Fibroblast of lung (primary cell): ENCODE results near the gene GDF15. TPM values are rescaled to one million over a fixed set of nuclear protein-coding genes. Genes with fewer than 3 reads are reported as not detected.

ENCODE experiments used
- DNase-seq, 2 donors: peaks; one replicate each; pipeline versions ENCODE4 v3.0.0 to v3.0.0-alpha.2; 2010; ENCODE audit warnings: low read depth in 2 of 2
- H2AFZ ChIP-seq: 2 replicates; pipeline ENCODE4 v1.5.1; 2012; ENCODE audit warnings: low read length, control low read depth, inconsistent platforms
- H3K27ac ChIP-seq: 2 replicates; pipeline ENCODE4 v1.5.1; 2011; ENCODE audit warnings: low read length, control low read depth; ENCODE audit not compliant: insufficient read depth
- H3K27me3 ChIP-seq: 2 replicates; pipeline ENCODE4 v1.5.1; 2011; ENCODE audit warnings: mild to moderate bottlenecking, low read length; ENCODE audit not compliant: control insufficient read depth, insufficient read depth
- H3K36me3 ChIP-seq: 2 replicates; pipeline ENCODE4 v1.5.1; 2011; ENCODE audit warnings: low read length; ENCODE audit not compliant: control insufficient read depth, insufficient read depth
- H3K4me1 ChIP-seq: 2 replicates; pipeline ENCODE4 v1.5.1; 2011; ENCODE audit warnings: low read length; ENCODE audit not compliant: control insufficient read depth, insufficient read depth; ENCODE audit errors: extremely low read depth
- H3K4me2 ChIP-seq: 2 replicates; pipeline ENCODE4 v1.5.1; 2011; ENCODE audit warnings: low read length, control low read depth; ENCODE audit not compliant: insufficient read depth; ENCODE audit errors: extremely low read depth
- H3K4me3 ChIP-seq, 4 experiments: fragments of 200-600 bp in 1 of 4; sonication (generic) in 1 of 4; replicated peaks in 1 of 4; 2 replicates each; pipeline ENCODE4 v1.5.1; 2011 to 2016; ENCODE audit warnings: low read length in 4 of 4, low read depth in 3 of 4, mild to moderate bottlenecking in 3 of 4, control low read depth in 2 of 4, inconsistent platforms in 1 of 4, mixed read lengths in 1 of 4; ENCODE audit not compliant: insufficient read depth in 1 of 4; ENCODE audit errors: control extremely low read depth in 1 of 4
- H3K79me2 ChIP-seq: 2 replicates; pipeline ENCODE4 v1.5.1; 2012; ENCODE audit warnings: mild to moderate bottlenecking, low read length, inconsistent platforms; ENCODE audit not compliant: control insufficient read depth, insufficient read depth
- H3K9ac ChIP-seq: 2 replicates; pipeline ENCODE4 v1.5.1; 2011; ENCODE audit warnings: mild to moderate bottlenecking, low read length, control low read depth; ENCODE audit not compliant: insufficient read depth
- H3K9me3 ChIP-seq: 2 replicates; pipeline ENCODE4 v1.5.1; 2012; ENCODE audit warnings: low read depth, low read length; ENCODE audit not compliant: control insufficient read depth, insufficient read depth
- H4K20me1 ChIP-seq: 2 replicates; pipeline ENCODE4 v1.5.1; 2011; ENCODE audit warnings: low read length; ENCODE audit not compliant: control insufficient read depth, insufficient read depth; ENCODE audit errors: extremely low read depth
- EZH2 ChIP-seq: IDR thresholded peaks from 2 replicates; pipeline ENCODE4 v1.5.1; 2012; ENCODE audit warnings: low read length, control low read depth, mild to moderate bottlenecking; ENCODE audit errors: missing control alignments
- polyA plus RNA-seq, 2 donors: library from polyadenylated mRNA; depleted of rRNA in 1 of 2; stranded (reverse) in 1 of 2; unstranded in 1 of 2; fragments of >200 nt; gene quantifications; 2 replicates each; pipeline ENCODE4 v1.2.1, GENCODE V29; 2011 to 2012; ENCODE audit warnings: missing spikeins in 1 of 2
- total RNA-seq: library from RNA; depleted of rRNA; stranded (reverse); fragments of >200 nt; gene quantifications from 2 replicates; pipeline ENCODE4 v1.2.1, GENCODE V29; 2014
- TF ChIP-seq, protein P1 (sequence below), 2 donors: IDR thresholded peaks in 1 of 2; conservative IDR thresholded peaks in 1 of 2; 1 replicate in 1 of 2; 2 replicates in 1 of 2; pipeline ENCODE4 v1.5.1; 2011 to 2012; ENCODE audit warnings: low read length in 2 of 2, control low read depth in 1 of 2, inconsistent platforms in 1 of 2, low read depth in 1 of 2, mild to moderate bottlenecking in 1 of 2

The GDF15 gene
- total and polyA plus RNA-seq, 2 donors (not counting 1 experiment from before 2014, with no cell fraction given) = 8.6 to 140 TPM

DNA sequence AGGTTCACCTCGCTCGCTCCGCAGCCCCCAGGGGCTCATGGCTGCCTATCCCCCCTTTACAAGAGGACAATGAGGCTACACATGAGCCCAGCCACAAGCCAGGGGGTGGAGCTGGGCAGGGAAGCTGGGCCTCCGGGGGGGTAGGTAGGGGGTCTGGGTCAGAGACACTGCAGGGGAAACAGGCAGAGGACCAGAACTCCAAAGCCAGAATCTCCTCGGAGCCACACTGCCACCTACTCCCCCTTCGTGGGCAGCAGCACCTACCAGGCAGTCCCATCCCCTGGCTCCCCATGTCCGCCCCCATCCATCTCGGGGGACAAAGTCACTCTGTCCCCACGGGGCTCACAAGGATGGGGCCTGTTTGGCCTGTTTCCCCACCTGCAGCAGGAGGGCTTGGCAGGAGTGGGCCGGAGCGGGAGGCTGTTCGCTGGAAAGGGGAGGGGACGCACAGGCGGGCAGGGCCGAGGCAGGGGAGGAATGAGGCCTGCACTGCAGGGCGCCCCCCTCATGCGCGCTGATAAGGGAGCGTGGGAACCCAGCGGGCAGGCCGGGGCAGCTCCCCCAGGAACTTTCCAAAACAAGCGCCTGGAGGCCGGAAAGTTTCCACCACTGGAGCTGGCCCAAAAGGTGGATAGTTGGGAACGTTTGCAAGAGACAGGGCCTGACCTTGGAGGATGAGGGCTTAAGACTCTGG lies 52.5 kb downstream of the GDF15 start:
- H3K9ac ChIP-seq = no peak overlapping the region
- no peak overlapping the region for H3K4me2 ChIP-seq
- no peak overlapping the region for H3K27ac ChIP-seq
- peaks cover 13% of the 10 kb centered on the region for H3K36me3 ChIP-seq
- H3K4me3 ChIP-seq = peak overlapping the region in 1 of 4 experiments; percentile 1
- no peak overlapping the region for H2AFZ ChIP-seq
- DNase-seq = no peak
- no peak for TF ChIP-seq EZH2
- TF ChIP-seq, protein P1, sequence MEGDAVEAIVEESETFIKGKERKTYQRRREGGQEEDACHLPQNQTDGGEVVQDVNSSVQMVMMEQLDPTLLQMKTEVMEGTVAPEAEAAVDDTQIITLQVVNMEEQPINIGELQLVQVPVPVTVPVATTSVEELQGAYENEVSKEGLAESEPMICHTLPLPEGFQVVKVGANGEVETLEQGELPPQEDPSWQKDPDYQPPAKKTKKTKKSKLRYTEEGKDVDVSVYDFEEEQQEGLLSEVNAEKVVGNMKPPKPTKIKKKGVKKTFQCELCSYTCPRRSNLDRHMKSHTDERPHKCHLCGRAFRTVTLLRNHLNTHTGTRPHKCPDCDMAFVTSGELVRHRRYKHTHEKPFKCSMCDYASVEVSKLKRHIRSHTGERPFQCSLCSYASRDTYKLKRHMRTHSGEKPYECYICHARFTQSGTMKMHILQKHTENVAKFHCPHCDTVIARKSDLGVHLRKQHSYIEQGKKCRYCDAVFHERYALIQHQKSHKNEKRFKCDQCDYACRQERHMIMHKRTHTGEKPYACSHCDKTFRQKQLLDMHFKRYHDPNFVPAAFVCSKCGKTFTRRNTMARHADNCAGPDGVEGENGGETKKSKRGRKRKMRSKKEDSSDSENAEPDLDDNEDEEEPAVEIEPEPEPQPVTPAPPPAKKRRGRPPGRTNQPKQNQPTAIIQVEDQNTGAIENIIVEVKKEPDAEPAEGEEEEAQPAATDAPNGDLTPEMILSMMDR (conservative IDR thresholded peaks at IDR 0.05 in 1 of 2, IDR thresholded peaks at IDR 0.05 in 1 of 2; ENCODE audit: low read depth in 1 of 2, low read length in 2 of 2) = no peak
- H3K79me2 ChIP-seq = no peaks in the 10 kb centered on the region
- H3K9me3 ChIP-seq = no peaks in the 10 kb centered on the region
- H3K4me1 ChIP-seq = peaks cover 7% of the 10 kb centered on the region
- H3K27me3 ChIP-seq = no peaks in the 10 kb centered on the region
- no peaks in the 10 kb centered on the region for H4K20me1 ChIP-seq

Other genes starting within 250 kb of the GDF15 start
- 10.1 and 11.3 TPM in 2 replicates for gene PIK3R2, start 233.0 kb upstream of the GDF15 start, total RNA-seq
- gene PIK3R2, start 233.0 kb upstream of the GDF15 start, polyA plus RNA-seq = 18.4 and 29.5 TPM in 2 replicates
- 3.1 and 8.8 TPM in 2 replicates for gene IFI30, start 212.3 kb upstream of the GDF15 start, total RNA-seq
- 15.8 and 50.9 TPM in 2 replicates for gene IFI30, start 212.3 kb upstream of the GDF15 start, polyA plus RNA-seq
- gene MPV17L2, start 192.9 kb upstream of the GDF15 start, total RNA-seq = 4.1 and 4.6 TPM in 2 replicates
- gene MPV17L2, start 192.9 kb upstream of the GDF15 start, polyA plus RNA-seq = 9.4 and 16.7 TPM in 2 replicates
- gene RAB3A, start 182.1 kb upstream of the GDF15 start, total RNA-seq = 0.77 and 2.0 TPM in 2 replicates
- gene RAB3A, start 182.1 kb upstream of the GDF15 start, polyA plus RNA-seq = 3.6 and 10.1 TPM in 2 replicates
- gene PDE4C, start 159.7 kb upstream of the GDF15 start, total RNA-seq = 1.3 and 2.0 TPM in 2 replicates
- 0.09 and 0.35 TPM in 2 replicates for gene PDE4C, start 159.7 kb upstream of the GDF15 start, polyA plus RNA-seq
- gene IQCN, start 111.7 kb upstream of the GDF15 start, total RNA-seq = 0.51 and 0.83 TPM in 2 replicates
- gene IQCN, start 111.7 kb upstream of the GDF15 start, polyA plus RNA-seq = 0.27 and 0.79 TPM in 2 replicates
- 149 and 166 TPM in 2 replicates for gene JUND, start 104.5 kb upstream of the GDF15 start, total RNA-seq
- gene JUND, start 104.5 kb upstream of the GDF15 start, polyA plus RNA-seq = 47.6 and 65.8 TPM in 2 replicates
- gene LSM4, start 63.1 kb upstream of the GDF15 start, total RNA-seq = 70.9 and 124 TPM in 2 replicates
- gene LSM4, start 63.1 kb upstream of the GDF15 start, polyA plus RNA-seq = 50.9 and 97.2 TPM in 2 replicates
- gene PGPEP1, start 45.6 kb upstream of the GDF15 start, total RNA-seq = 63.9 and 78.8 TPM in 2 replicates
- 17.0 and 25.4 TPM in 2 replicates for gene PGPEP1, start 45.6 kb upstream of the GDF15 start, polyA plus RNA-seq
- 1.2 and 4.6 TPM in 2 replicates for gene LRRC25, start 11.5 kb downstream of the GDF15 start, total RNA-seq
- 0.10 and 0.25 TPM in 2 replicates for gene LRRC25, start 11.5 kb downstream of the GDF15 start, polyA plus RNA-seq
- 58.6 and 76.5 TPM in 2 replicates for gene SSBP4, start 33.2 kb downstream of the GDF15 start, total RNA-seq
- 12.8 and 16.5 TPM in 2 replicates for gene SSBP4, start 33.2 kb downstream of the GDF15 start, polyA plus RNA-seq
- 25.6 and 37.8 TPM in 2 replicates for gene ISYNA1, start 52.0 kb downstream of the GDF15 start, total RNA-seq
- gene ISYNA1, start 52.0 kb downstream of the GDF15 start, polyA plus RNA-seq = 8.3 and 10.3 TPM in 2 replicates
- 17.7 and 18.7 TPM in 2 replicates for gene ELL, start 135.9 kb downstream of the GDF15 start, total RNA-seq
- gene ELL, start 135.9 kb downstream of the GDF15 start, polyA plus RNA-seq = 4.4 and 6.6 TPM in 2 replicates
- gene FKBP8, start 157.4 kb downstream of the GDF15 start, total RNA-seq = 230 and 289 TPM in 2 replicates
- 128 and 135 TPM in 2 replicates for gene FKBP8, start 157.4 kb downstream of the GDF15 start, polyA plus RNA-seq
- 63.3 and 65.0 TPM in 2 replicates for gene KXD1, start 171.7 kb downstream of the GDF15 start, total RNA-seq
- gene KXD1, start 171.7 kb downstream of the GDF15 start, polyA plus RNA-seq = 108 and 167 TPM in 2 replicates
- gene UBA52, start 185.7 kb downstream of the GDF15 start, total RNA-seq = 917 and 1,142 TPM in 2 replicates
- gene UBA52, start 185.7 kb downstream of the GDF15 start, polyA plus RNA-seq = 1,018 and 1,460 TPM in 2 replicates
- 37.0 and 37.5 TPM in 2 replicates for gene REX1BD, start 202.6 kb downstream of the GDF15 start, total RNA-seq
- 16.2 and 21.2 TPM in 2 replicates for gene REX1BD, start 202.6 kb downstream of the GDF15 start, polyA plus RNA-seq
- gene CRLF1, start 220.6 kb downstream of the GDF15 start, total RNA-seq = 2.3 and 2.5 TPM in 2 replicates
- gene CRLF1, start 220.6 kb downstream of the GDF15 start, polyA plus RNA-seq = 2.2 and 2.8 TPM in 2 replicates
- gene TMEM59L, start 226.7 kb downstream of the GDF15 start, total RNA-seq = 0.33 and 0.51 TPM in 2 replicates
- gene TMEM59L, start 226.7 kb downstream of the GDF15 start, polyA plus RNA-seq = 0.14 and 0.23 TPM in 2 replicates